ENCODE results near the gene RNF224. TPM values are rescaled to one million over a fixed set of nuclear protein-coding genes. Genes with fewer than 3 reads are reported as not detected.
"Not testable (repeated sequence)": the region's sequence is repeated elsewhere in the genome, so short reads cannot be mapped to it uniquely, and the experiment has no call there.

Gene RNF224
- polyA plus RNA-seq, 1 donor from 2014 or later, result not detected

DNA sequence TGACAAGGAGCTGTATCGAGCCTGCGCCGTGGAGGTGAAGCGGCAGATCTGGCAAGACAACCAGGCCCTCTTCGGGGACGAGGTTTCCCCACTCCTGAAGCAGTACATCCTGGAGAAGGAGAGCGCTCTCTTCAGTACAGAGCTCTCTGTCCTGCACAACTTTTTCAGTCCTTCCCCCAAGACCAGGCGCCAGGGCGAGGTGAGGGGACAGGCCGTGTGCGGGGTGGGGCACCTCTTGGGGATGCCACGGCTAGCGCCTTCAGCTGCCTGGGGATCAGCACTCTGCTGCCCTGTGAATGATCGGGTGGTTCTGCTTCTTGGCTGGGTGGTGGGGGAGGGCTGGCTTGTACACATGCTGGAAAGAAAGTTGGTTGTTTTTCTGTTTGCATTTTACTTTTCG, 29.6 kb downstream of the RNF224 start:
- peak overlapping the region; percentile 96 for H3K4me3 ChIP-seq (ENCODE audit: low read length)
- H3K36me3 ChIP-seq (ENCODE audit: insufficient read depth, low read length), result no peaks in the 10 kb centered on the region
- H3K9ac ChIP-seq (ENCODE audit: low read length), result no peak overlapping the region
- H3K27ac ChIP-seq (ENCODE audit: low read length), result no peak overlapping the region
- TF ChIP-seq RAD21 (conservative IDR thresholded peaks at IDR 0.05), result no peak
- no peak for TF ChIP-seq EP300 (conservative IDR thresholded peaks at IDR 0.05; ENCODE audit: poor library complexity, severe bottlenecking)
- TF ChIP-seq EZH2 (IDR thresholded peaks at IDR 0.05; ENCODE audit: borderline replicate concordance, insufficient read depth, low read length, poor library complexity, severe bottlenecking), result no peak
- no peak for TF ChIP-seq TAF1 (IDR thresholded peaks at IDR 0.05; ENCODE audit: low read depth)
- TF ChIP-seq, protein P1, sequence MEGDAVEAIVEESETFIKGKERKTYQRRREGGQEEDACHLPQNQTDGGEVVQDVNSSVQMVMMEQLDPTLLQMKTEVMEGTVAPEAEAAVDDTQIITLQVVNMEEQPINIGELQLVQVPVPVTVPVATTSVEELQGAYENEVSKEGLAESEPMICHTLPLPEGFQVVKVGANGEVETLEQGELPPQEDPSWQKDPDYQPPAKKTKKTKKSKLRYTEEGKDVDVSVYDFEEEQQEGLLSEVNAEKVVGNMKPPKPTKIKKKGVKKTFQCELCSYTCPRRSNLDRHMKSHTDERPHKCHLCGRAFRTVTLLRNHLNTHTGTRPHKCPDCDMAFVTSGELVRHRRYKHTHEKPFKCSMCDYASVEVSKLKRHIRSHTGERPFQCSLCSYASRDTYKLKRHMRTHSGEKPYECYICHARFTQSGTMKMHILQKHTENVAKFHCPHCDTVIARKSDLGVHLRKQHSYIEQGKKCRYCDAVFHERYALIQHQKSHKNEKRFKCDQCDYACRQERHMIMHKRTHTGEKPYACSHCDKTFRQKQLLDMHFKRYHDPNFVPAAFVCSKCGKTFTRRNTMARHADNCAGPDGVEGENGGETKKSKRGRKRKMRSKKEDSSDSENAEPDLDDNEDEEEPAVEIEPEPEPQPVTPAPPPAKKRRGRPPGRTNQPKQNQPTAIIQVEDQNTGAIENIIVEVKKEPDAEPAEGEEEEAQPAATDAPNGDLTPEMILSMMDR (IDR thresholded peaks at IDR 0.05; ENCODE audit: poor library complexity, severe bottlenecking), result no peak
- TF ChIP-seq POLR2AphosphoS5 (IDR thresholded peaks at IDR 0.05), result no peak
- no peak for TF ChIP-seq MXI1 (conservative IDR thresholded peaks at IDR 0.05; ENCODE audit: poor library complexity, severe bottlenecking)
- TF ChIP-seq SMC3 (conservative IDR thresholded peaks at IDR 0.05; ENCODE audit: poor library complexity), result no peak
- TF ChIP-seq, protein P2, sequence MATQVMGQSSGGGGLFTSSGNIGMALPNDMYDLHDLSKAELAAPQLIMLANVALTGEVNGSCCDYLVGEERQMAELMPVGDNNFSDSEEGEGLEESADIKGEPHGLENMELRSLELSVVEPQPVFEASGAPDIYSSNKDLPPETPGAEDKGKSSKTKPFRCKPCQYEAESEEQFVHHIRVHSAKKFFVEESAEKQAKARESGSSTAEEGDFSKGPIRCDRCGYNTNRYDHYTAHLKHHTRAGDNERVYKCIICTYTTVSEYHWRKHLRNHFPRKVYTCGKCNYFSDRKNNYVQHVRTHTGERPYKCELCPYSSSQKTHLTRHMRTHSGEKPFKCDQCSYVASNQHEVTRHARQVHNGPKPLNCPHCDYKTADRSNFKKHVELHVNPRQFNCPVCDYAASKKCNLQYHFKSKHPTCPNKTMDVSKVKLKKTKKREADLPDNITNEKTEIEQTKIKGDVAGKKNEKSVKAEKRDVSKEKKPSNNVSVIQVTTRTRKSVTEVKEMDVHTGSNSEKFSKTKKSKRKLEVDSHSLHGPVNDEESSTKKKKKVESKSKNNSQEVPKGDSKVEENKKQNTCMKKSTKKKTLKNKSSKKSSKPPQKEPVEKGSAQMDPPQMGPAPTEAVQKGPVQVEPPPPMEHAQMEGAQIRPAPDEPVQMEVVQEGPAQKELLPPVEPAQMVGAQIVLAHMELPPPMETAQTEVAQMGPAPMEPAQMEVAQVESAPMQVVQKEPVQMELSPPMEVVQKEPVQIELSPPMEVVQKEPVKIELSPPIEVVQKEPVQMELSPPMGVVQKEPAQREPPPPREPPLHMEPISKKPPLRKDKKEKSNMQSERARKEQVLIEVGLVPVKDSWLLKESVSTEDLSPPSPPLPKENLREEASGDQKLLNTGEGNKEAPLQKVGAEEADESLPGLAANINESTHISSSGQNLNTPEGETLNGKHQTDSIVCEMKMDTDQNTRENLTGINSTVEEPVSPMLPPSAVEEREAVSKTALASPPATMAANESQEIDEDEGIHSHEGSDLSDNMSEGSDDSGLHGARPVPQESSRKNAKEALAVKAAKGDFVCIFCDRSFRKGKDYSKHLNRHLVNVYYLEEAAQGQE (IDR thresholded peaks at IDR 0.05; ENCODE audit: borderline replicate concordance), result no peak
- H3F3A ChIP-seq (ENCODE audit: insufficient read depth, low read length, poor library complexity, severe bottlenecking), result no peaks in the 10 kb centered on the region
- no peaks in the 10 kb centered on the region for H4K20me1 ChIP-seq (ENCODE audit: insufficient read depth)
- no peak overlapping the region for H2AFZ ChIP-seq (ENCODE audit: low read depth, low read length)
- H3K9me2 ChIP-seq (ENCODE audit: insufficient read depth, low read length), result no peaks in the 10 kb centered on the region
- peaks cover 10% of the 10 kb centered on the region for H3K79me2 ChIP-seq (replicated peaks; ENCODE audit: insufficient read depth, low read length)
- H3K27me3 ChIP-seq (ENCODE audit: insufficient read depth, low read depth, low read length), result no peaks in the 10 kb centered on the region
- H3K4me2 ChIP-seq (ENCODE audit: low read length), result no peak overlapping the region
- no peaks in the 10 kb centered on the region for H3K9me3 ChIP-seq (ENCODE audit: low read length)

DNA sequence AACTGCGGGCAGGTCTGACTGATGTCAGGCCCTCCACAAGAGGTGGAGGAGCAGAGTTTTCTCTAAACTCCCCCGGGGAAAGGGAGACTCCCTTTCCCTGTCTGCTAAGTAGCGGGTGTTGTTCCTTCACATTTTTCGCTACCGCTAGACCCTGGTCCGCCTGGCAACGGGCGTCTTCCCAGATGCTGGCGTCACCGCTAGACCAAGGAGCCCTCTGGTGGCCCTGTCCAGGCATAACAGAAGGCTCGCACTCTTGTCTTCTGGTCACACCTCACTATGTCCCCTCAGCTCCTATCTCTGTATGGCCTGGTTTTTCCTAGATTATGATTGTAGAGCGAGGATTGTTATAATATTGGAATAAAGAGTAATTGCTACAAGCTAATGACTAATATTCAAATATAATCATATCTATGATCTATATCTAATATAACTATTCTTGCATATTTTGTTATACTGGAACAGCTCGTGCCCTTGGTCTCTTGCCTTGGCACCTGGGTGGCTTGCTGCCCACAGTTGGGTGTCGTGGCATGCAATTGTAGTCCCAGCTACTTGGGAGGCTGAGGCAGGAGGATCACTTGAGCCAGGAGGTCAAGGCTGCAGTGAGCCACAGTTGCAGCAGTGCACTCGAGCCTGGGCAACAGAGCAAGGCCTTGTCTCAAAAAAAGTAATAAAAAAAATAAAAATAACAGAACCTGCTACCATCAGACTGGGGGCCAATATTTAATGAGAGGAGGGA, 35.0 kb downstream of the RNF224 start:
- TF ChIP-seq, protein P1 (IDR thresholded peaks at IDR 0.05; ENCODE audit: poor library complexity, severe bottlenecking), result peak; percentile 56
- TF ChIP-seq RAD21 (conservative IDR thresholded peaks at IDR 0.05), result peak; percentile 29
- peak; percentile 48 for TF ChIP-seq SMC3 (conservative IDR thresholded peaks at IDR 0.05; ENCODE audit: poor library complexity)
- not testable (repeated sequence) for H3F3A ChIP-seq (ENCODE audit: insufficient read depth, low read length, poor library complexity, severe bottlenecking); H3K36me3 ChIP-seq (ENCODE audit: insufficient read depth, low read length); H3K9me2 ChIP-seq (ENCODE audit: insufficient read depth, low read length); H4K20me1 ChIP-seq (ENCODE audit: insufficient read depth); H3K27ac ChIP-seq (ENCODE audit: low read length); H3K9me3 ChIP-seq (ENCODE audit: low read length); H3K4me3 ChIP-seq (ENCODE audit: low read length); H3K9ac ChIP-seq (ENCODE audit: low read length); H3K79me2 ChIP-seq (replicated peaks; ENCODE audit: insufficient read depth, low read length); H3K27me3 ChIP-seq (ENCODE audit: insufficient read depth, low read depth, low read length); H2AFZ ChIP-seq (ENCODE audit: low read depth, low read length); H3K4me2 ChIP-seq (ENCODE audit: low read length)
